Measurements from ENCODE around the gene SH3BP4. TPM values are rescaled to one million over a fixed set of nuclear protein-coding genes. Genes with fewer than 3 reads are reported as not detected.

Gene SH3BP4
- total and polyA plus RNA-seq, 4 donors = 4.1 to 18.4 (median 12.2) TPM

DNA sequence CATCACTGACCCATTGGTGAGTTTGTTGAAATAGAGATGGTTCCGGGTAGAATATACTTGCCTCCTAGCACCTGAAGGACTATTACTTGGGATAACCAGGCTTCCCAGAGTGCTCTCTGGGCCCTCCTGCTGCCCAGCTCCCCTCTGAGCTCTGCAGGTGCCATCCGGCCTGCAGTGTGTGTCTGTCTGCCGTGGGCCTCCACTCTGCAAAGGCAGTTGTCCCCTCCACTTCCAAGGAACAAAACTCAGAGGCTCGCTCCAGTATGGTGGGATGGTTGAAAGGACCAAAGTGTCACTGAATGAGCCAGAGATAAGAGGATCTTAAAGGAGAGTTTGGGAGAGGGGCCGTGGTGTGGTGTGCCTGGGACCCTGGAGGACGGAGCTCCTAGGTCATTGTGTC lies 57.3 kb downstream of the SH3BP4 start:
- no peaks in the 10 kb centered on the region for H3K36me3 ChIP-seq (ENCODE audit: control insufficient read depth in 4 of 4, insufficient read depth in 3 of 4, low read depth in 1 of 4, low read length in 3 of 4)
- peaks cover 20 to 47% (median 29%) of the 10 kb centered on the region in 4 donors for H3K4me1 ChIP-seq (ENCODE audit: control insufficient read depth in 4 of 4, insufficient read depth in 4 of 4, low read length in 3 of 4)
- TF ChIP-seq GABPA (IDR thresholded peaks at IDR 0.05 in 1 of 2, conservative IDR thresholded peaks at IDR 0.05 in 1 of 2) (no peak), EGR1 (IDR thresholded peaks at IDR 0.05; ENCODE audit: low read depth in 2 of 2) (no peak), TAF1 (conservative IDR thresholded peaks at IDR 0.05) (no peak), HNF4G (IDR thresholded peaks at IDR 0.05) (no peak), FOXA2 (IDR thresholded peaks at IDR 0.05) (no peak), HNF4A (conservative IDR thresholded peaks at IDR 0.05) (no peak), RXRA (IDR thresholded peaks at IDR 0.05) (no peak), YY1 (IDR thresholded peaks at IDR 0.05) (no peak)
- TF ChIP-seq, protein P1, sequence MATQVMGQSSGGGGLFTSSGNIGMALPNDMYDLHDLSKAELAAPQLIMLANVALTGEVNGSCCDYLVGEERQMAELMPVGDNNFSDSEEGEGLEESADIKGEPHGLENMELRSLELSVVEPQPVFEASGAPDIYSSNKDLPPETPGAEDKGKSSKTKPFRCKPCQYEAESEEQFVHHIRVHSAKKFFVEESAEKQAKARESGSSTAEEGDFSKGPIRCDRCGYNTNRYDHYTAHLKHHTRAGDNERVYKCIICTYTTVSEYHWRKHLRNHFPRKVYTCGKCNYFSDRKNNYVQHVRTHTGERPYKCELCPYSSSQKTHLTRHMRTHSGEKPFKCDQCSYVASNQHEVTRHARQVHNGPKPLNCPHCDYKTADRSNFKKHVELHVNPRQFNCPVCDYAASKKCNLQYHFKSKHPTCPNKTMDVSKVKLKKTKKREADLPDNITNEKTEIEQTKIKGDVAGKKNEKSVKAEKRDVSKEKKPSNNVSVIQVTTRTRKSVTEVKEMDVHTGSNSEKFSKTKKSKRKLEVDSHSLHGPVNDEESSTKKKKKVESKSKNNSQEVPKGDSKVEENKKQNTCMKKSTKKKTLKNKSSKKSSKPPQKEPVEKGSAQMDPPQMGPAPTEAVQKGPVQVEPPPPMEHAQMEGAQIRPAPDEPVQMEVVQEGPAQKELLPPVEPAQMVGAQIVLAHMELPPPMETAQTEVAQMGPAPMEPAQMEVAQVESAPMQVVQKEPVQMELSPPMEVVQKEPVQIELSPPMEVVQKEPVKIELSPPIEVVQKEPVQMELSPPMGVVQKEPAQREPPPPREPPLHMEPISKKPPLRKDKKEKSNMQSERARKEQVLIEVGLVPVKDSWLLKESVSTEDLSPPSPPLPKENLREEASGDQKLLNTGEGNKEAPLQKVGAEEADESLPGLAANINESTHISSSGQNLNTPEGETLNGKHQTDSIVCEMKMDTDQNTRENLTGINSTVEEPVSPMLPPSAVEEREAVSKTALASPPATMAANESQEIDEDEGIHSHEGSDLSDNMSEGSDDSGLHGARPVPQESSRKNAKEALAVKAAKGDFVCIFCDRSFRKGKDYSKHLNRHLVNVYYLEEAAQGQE (IDR thresholded peaks at IDR 0.05) = no peak
- TF ChIP-seq, protein P2, sequence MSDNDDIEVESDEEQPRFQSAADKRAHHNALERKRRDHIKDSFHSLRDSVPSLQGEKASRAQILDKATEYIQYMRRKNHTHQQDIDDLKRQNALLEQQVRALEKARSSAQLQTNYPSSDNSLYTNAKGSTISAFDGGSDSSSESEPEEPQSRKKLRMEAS (IDR thresholded peaks at IDR 0.05) = no peak
- TF ChIP-seq, protein P3, sequence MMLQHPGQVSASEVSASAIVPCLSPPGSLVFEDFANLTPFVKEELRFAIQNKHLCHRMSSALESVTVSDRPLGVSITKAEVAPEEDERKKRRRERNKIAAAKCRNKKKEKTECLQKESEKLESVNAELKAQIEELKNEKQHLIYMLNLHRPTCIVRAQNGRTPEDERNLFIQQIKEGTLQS (IDR thresholded peaks at IDR 0.05) = no peak
- TF ChIP-seq, protein P4, sequence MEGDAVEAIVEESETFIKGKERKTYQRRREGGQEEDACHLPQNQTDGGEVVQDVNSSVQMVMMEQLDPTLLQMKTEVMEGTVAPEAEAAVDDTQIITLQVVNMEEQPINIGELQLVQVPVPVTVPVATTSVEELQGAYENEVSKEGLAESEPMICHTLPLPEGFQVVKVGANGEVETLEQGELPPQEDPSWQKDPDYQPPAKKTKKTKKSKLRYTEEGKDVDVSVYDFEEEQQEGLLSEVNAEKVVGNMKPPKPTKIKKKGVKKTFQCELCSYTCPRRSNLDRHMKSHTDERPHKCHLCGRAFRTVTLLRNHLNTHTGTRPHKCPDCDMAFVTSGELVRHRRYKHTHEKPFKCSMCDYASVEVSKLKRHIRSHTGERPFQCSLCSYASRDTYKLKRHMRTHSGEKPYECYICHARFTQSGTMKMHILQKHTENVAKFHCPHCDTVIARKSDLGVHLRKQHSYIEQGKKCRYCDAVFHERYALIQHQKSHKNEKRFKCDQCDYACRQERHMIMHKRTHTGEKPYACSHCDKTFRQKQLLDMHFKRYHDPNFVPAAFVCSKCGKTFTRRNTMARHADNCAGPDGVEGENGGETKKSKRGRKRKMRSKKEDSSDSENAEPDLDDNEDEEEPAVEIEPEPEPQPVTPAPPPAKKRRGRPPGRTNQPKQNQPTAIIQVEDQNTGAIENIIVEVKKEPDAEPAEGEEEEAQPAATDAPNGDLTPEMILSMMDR (IDR thresholded peaks at IDR 0.05; ENCODE audit: low read depth, low read length, missing input control) = no peak
- 92% methylated on average over 6 of the region's 6 CpGs for WGBS
- DNase-seq (ENCODE audit: low spot score) = no peak
- no peak overlapping the region for H3K4me3 ChIP-seq (ENCODE audit: low read depth in 1 of 3, low read length in 3 of 3)
- no peaks in the 10 kb centered on the region for H3K27me3 ChIP-seq (ENCODE audit: control insufficient read depth in 4 of 4, insufficient read depth in 4 of 4, low read length in 3 of 4)
- peak overlapping the region; percentile 49 to 51 for H3K27ac ChIP-seq (ENCODE audit: low read depth in 1 of 2, low read length in 2 of 2)
- H3K9ac ChIP-seq (ENCODE audit: low read depth in 1 of 2, low read length in 2 of 2) = no peak overlapping the region
- no peaks in the 10 kb centered on the region for H3K9me3 ChIP-seq (ENCODE audit: control insufficient read depth in 4 of 4, low read length in 3 of 4)

DNA sequence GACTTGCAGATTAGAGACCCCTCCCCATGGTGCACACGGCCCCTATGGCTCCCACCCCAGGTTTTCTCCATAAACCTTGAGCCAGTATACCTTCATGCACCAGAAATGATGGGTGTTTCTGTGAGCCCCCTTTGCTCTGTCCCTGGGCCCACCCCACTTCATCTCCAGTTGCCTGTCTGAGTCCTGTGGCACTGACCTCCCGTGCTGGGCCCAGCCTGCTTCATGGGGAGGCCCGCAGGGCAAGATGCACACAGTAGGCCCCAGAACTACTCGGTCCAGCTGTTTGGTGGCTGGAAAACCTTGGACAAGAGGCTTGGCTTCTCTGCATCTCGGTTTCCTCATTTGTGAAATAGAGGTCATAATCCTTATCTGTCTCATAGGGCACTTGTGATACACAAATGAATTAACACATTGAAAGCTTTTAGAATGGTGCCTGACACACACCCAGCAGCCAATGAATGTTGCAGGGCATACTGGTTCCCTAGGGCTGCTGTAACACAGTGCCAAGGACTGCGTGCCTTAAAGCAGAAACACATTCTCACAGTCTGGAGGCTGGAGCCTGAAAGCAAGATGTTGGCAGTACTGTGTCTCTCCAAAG lies 58.4 kb downstream of the SH3BP4 start:
- H3K36me3 ChIP-seq (ENCODE audit: control insufficient read depth in 4 of 4, insufficient read depth in 3 of 4, low read depth in 1 of 4, low read length in 3 of 4) = no peaks in the 10 kb centered on the region
- H3K4me3 ChIP-seq (ENCODE audit: low read depth in 1 of 3, low read length in 3 of 3) = no peak overlapping the region
- DNase-seq (ENCODE audit: low spot score) = no peak
- no peak overlapping the region for H3K9ac ChIP-seq (ENCODE audit: low read depth in 1 of 2, low read length in 2 of 2)
- H3K4me1 ChIP-seq (ENCODE audit: control insufficient read depth in 4 of 4, insufficient read depth in 4 of 4, low read length in 3 of 4) = peaks cover 17 to 42% (median 24%) of the 10 kb centered on the region in 4 donors
- H3K27me3 ChIP-seq (ENCODE audit: control insufficient read depth in 4 of 4, insufficient read depth in 4 of 4, low read length in 3 of 4) = no peaks in the 10 kb centered on the region
- no peak for TF ChIP-seq RAD21 (IDR thresholded peaks at IDR 0.05)
- TF ChIP-seq, protein P1 (IDR thresholded peaks at IDR 0.05) = no peak
- no peak for TF ChIP-seq FOXA1 (IDR thresholded peaks at IDR 0.05)
- no peak for TF ChIP-seq GABPA (IDR thresholded peaks at IDR 0.05 in 1 of 2, conservative IDR thresholded peaks at IDR 0.05 in 1 of 2)
- TF ChIP-seq HNF4G (IDR thresholded peaks at IDR 0.05) = no peak
- no peak overlapping the region for H3K27ac ChIP-seq (ENCODE audit: low read depth in 1 of 2, low read length in 2 of 2)
- WGBS = 88% methylated on average over 6 of the region's 6 CpGs
- H3K9me3 ChIP-seq (ENCODE audit: control insufficient read depth in 4 of 4, low read length in 3 of 4) = no peaks in the 10 kb centered on the region
